HT-29 (cell line): ENCODE measurements around the gene TCF20. TPM values are rescaled to one million over a fixed set of nuclear protein-coding genes. Genes with fewer than 3 reads are reported as not detected.

Experiments used
- DNase-seq: peaks from one replicate; pipeline ENCODE4 v3.0.0-alpha.2; 2015; ENCODE audit warnings: low spot score
- total RNA-seq: library from RNA; depleted of rRNA; stranded (reverse); fragments of >200 nt; shearing (Covaris generic); gene quantifications from 2 replicates; pipeline ENCODE4 v1.2.3, GENCODE V29; 2014

The TCF20 gene
- total RNA-seq, 1 experiment from 2014 or later, result 48.3 TPM

DNA sequence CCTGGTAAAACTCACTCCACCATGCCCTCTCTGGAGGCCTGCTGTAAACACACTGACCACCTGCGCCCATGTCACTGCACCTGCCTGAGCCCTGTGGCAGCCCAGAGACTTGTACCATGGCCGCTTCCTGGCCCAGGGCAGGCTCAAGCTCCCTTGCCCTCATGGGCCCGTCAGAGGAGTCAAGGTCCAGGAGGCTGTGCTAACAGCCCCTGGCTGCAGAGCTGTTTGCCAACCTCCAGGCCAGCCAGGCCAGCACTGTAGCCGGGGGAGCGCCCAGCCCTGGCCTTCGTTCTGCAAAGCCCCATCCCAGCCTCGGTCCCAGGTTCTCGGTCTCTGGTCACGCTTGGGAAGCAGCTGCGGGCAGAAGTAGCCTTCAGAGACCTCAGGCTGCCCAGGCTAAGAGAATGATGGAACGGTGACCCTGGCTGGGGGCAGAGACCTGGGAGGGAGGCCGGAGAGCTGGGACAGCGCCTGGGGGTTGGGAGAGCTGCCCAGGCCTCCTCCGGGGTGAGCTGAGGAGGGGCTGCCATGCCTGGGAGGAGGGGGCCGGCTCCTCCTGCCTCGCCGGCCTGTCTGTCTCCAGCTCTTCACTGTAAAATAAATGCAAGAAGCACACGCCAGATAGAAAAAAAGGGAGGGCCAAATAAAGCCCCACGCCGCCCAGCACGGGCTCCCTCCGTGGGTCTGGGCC, 11.9 kb upstream of the TCF20 start:
- DNase-seq, result no peak

DNA sequence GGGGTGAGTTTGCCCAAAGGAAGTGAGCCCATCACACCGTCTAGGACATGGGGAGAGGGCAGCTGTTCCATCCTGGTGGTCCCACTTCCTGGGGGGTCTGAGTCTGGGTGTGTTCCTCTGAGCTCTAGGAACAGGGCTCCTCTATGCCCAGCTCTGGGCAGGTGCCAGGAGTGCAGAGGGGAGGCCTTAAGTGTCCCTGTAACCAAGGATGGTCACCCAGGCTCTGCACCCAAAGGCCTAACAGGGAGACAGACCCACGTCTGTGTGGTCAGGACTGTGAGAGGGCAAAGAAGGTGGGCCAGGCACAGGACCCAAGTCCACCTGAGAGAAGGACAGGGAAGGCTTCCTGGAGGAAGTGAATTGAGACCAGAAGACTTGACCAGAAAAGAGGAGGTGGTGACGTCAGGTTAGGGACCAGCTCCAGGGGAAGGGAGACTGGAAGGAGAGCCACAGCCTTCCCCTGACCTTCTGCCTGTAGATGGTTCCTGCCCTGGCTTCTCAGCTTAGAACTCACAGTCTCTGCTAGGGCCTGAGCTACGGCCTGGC, 11.3 kb upstream of the TCF20 start:
- DNase-seq, result no peak

DNA sequence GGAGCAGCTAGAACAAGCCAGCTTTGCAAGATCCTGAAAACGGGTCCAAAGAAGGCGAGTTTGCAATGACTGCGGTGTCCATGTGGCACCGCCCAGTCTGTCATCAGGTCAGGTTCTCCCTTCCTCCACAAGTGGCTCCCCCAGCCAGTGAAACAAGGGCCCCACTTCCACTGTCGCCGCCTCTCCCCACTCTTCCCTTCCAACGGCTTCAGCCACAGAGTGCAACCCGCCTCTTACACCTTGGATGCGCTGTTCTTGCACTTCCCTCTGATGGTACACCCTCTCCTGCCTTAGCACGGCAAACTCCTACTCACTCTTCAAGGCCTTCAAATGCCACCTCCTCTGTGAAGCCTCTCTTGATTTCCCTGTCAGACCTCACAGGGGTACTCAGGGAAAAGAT, 10.8 kb upstream of the TCF20 start:
- no peak for DNase-seq

DNA sequence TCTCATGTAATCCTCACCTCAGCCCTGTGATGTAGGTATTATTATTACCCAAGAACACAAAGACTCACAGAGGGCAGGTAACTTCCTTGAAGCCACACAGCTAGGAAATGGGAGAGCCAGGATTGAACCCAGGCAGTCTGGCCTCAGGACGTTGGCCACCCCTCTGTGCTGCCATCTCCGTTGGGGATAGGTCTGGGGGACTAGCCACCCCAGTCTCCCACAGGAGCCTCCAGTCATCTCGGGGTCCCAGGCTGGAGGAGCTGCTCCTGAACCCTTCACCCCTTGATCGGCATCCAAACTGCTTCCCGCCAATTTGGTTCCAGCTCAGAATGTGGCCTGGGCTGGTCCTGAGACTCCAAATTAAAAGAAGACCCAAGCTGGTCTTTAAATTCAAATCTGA, 10.4 kb upstream of the TCF20 start:
- DNase-seq, result no peak

DNA sequence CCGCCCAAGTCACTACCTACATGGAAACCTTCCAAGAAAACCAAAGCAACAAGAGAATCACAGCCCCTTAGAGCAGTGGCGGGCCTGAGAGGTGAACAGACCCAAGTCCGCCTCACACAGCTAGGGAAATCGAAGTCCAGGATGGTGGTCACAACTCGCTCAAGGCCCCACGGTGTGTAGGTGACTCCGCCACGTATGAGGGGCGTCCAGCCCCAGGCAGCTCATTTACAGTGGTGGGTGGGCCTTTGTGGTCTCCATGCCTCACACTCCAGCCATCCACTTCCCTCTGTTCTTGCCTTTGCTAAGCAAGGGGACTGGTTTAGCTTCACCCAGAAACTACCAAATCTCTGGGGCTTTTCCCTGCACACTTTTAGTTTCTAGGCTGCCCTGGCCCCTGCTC, 9.7 kb upstream of the TCF20 start:
- no peak for DNase-seq

DNA sequence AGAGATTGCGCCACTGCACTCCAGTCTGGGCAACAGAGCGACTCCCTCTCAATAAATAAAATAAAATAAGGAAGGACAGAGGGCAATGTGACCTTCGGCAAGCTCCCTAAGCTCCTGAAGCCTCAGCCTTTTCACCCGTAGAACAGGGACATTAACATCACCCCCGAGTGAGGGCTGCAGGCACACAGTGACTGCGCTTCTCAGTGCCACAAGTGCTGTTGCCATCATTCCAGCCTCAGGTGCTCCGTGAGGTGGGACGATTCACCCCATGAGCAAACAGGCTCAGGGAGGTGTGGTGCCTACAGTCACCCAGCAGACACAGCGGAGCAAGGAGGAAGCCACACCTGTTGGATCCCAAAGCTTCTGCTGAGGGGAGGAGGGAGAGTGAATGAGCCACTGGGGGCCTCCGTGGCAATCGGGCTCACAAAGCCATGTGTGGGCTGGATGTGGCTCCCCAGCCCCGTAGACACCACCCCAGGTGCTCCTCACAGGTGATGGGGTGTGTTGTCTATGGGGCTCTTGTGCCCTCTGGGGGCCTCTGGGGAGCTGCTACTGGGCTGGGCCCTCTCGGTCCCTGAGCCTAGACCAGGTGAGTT, 9.1 kb upstream of the TCF20 start:
- DNase-seq, result no peak

DNA sequence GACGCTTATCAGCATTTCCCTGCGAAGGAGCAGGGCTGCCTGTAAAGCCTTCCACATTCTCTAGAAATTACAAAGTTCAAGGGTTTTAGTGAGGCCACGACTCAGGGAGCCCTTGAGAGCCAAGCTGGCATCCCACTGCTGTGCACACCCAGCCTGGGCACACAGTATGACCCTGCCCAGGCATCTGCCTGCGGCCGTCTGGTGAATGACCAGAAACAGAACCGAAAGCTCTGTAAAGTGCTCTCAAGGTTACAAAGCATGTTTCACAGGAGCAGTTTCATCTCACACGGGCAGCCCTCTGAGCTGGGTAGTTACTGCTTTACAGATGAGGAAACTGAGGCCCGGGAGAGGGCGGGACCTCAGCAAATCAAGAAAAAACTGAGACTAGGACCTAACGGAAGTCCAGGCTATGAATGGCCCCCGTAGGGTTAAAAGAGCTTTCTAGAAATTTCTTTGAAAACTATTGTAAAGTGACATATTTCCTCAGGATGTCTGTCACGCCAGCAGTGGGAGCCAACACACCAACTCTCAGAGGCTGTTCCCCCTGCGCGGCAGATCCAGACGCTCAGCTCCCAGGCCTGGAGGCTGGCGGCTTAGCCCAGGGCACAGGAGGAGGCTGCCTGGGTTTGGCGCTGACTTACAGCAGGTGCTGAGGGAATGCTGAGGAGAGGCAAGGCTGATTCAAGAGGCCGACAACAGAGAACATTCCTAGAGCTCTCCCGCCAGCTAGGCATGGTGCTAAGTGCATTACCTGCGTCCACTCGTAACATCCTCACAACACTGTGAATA, 7.7 kb upstream of the TCF20 start:
- peak; percentile 61 for DNase-seq

DNA sequence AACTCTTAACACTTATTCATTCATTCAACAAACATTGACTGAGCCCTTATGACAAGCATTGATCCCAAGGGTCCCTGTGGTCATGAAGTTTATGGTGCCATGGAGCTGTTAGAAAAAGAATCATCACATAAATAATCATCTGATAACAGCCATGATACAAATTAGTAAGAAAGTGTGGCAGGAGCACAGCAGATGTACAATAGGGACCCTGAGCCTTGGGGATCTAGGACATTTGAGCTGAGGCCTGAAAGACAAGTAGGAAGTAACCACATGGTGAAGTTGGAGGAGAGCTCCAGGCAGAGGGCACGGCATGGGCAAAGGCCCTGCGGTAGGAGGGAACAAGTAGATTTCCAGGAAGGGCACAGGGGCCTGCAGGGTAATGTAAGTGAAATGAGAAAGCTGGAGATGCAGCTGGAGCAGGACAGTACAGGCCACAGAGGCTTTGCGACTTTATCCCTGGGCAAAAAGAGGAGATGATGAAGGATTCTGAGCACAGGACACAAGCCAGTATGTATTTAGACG, 6.8 kb upstream of the TCF20 start:
- DNase-seq, result no peak

DNA sequence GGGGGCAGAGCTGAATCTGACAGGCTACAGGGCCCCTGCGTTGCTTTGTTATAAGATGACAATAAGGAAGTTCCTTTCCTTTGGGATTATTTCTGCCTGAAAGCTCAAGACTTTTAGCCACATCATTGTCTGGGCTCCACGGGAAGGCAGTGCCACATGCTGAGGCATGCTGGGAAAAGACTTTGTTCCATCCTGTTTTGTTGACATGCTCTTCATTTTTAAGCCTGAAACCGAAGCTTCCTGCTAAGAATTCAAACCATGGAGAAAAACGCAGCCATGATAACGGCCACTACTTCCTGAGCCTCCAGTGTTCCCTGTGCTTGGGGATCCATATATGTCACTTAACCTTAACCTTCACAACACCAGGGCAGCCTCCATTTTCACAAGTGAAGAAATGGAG, 5.5 kb upstream of the TCF20 start:
- no peak for DNase-seq

DNA sequence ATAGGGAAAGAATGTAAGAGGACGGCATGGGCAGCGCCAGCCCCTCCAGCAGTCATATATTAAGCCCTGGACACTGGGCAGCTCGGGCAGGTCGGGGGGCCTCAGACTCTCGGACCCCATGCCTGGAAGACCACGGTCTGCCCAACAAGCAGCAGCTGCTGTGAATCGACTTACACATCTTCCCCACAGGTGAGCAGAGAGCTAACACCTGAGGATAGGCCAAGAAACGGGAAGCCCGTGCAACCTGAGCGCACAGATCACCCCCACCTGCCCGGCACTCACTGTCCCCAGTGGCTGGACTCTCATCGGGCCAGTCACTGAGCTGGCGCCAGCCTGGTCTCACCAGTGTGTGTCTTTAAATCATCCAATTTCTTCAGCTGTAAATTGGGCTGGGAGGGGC, 4.7 kb upstream of the TCF20 start:
- DNase-seq, result no peak

DNA sequence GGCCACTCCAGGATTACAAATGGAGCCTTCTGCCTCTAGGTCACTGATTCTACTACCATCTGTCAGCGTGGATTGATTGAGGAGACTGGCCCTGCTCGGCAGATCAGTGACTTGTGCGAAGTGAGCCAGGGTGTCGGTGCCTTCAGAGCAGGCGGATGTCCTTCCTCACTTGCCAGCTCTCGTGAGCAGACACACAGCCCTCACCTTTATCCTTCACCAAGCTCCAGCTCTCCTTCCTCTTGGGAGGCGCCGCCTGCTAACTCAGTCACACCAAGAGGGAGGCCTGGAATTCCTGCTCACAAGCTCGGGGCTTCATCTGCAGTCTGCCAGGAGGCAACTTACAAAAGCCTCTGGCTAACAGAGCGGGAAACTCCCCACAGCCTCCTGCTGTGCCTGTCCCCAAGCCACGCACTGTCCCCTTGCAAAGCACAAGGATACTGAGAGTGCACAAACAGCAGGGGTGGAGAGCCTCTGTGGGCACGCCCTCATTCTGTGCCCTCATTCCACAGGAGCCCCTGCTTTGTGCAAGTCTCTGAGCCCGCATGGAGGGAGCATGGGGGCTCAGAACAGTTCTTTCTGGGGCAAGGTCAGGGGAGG, 3.5 kb upstream of the TCF20 start:
- peak; percentile 25 for DNase-seq

DNA sequence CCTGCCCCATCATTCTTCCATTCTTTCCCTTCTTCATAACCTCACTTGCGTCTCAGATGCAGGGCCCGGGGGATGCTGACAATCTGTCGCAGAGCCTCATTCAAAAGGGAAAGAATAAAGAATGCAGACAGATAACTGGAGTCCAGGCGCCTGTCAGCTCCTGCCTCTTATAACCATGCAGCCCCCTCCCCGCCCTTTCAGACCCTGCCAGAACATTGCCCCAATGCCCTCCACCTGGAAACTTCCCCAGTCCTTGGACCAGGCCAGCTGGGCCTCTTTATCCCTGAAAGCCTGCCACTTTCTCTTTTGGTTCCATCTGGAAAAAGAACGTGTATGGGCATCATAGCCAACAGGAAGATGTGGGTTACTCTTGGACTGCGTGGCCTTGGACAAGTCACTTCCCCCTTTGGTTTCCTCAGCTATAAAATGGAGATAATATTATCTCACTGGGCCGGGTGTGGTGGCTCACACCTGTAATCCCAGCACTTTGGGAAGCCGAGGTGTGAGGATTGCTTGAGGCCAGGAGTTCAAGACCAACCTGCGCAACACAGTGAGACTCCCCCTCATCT, 2.1 kb upstream of the TCF20 start:
- no peak for DNase-seq

DNA sequence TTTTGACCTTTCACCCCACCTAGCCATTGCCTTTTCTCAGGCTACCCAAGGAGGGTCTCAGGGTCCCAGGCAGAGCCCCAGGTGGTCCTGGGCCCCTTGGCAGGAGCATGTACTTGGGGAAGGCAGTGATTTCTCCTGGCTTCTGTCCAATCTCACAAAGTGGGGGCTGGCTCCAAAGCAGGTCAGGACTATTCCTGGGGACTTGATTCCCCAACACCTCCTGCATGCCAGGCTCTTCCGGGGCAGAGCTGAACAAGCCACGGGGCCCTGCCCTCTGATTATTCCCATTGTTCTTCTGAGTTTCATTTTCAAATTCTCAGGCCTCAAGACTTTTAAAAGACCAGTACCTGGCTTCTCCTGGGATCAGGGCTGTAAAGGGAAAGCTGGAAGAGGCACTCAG, 1.5 kb upstream of the TCF20 start:
- no peak for DNase-seq

DNA sequence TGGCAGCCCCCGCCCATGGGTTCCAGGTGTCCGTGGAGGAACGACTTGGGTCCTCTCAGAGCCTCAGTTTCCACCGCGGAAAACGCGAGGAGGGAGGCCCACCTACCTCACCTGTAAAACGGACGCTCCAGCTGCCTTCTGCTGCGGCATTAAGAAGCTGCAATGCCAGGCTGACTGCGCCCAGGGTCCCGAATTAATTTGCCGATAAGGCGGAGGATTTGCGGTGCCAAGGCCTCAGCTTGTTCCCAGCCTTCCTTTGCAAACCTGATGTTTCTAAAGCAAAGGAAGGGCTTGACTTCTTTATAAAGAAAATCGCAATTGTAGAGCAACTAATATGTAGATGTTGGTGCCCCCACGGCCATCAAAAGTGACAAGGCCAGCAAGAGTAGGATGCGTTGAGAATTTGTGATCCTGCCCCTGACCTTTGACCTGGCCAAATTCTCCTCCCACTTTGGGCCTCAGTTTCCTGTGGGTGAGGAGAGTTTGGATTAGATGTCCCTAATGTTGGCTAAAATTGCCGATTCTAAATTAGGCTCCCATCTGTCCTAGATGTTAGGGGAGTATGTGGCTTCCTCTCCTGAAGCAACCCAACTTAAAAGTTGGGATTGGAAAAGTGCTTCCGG, 849 bp upstream of the TCF20 start:
- no peak for DNase-seq

DNA sequence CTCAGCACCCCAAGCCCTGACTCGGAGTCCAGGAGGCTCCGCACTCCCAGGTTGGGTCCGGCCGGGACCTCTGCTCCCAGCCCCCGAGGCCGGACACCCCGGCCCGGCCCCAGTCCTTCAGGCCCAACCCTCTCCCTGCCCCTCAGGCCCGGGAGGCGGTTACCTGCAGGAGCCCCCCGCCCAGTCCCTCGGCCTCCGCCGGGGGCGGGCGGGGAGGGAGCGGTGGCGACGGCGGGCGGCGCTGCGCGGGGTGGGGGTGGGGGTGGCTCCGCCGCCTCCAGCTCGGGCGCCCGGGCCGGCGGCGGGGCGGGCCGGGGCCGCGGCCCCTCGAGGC, 310 bp downstream of the TCF20 start:
- no peak for DNase-seq

DNA sequence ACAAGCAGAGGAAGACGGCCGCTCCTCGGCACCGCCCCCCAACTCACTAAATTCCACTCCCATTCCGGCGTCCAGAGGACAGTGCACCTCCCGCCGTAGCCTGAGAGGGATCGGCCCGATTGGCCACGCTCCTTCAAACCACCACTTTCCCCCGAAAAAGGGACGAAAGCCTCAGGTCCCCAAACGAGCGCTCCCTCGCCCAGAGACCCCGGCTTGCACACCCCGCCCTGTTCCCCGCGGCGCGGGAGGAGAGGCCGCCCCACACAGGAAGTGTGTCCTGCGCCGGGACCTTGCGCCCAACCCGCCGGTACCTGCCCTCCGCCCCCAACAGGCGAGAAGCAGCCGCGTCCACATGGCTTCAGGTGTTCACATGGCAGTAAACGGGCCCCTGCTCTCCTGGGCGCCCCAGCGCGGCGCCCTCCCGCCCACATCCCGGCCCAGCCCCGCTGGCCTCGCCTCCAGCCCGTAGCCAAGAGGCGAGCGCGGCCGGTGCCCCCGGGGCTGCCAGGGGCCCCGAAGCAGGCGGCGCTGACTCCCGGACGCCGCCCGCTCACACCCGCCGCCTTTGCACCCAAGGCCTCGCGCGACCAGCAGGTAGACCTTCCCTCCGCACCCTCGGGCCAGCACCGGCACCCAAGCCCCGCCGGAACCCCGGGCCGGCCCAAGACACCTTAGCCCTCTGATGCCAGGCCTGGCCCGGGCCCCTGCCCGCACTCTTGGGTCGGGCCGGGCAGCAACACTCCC, 849 bp downstream of the TCF20 start:
- DNase-seq, result peak; percentile 65

DNA sequence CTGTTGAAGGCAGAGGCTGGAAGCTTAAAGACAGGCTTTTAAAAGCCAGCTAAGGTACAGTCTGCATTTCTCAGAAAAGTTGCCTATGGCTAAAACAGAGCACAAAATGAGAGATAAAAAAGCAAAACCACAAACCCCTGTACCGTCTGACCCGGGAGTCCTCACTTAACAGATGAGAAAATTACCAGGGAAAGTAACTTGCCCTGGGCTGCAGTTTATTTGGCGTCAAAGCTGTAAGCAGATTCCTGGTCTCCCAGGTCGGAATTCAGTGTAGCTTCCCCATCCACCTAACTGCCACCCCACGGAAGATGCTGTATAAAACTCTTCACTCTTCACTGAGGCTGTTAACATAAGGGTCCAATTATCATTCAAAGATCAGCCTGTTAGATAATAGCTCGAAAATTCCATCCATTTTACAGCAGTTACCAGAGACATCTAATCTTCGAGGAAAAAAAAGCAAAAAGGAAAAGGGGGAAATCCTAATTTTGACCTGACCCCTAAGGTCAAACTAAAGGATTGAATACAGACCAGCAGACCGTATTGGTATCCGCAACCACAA, 1.5 kb downstream of the TCF20 start:
- no peak for DNase-seq

DNA sequence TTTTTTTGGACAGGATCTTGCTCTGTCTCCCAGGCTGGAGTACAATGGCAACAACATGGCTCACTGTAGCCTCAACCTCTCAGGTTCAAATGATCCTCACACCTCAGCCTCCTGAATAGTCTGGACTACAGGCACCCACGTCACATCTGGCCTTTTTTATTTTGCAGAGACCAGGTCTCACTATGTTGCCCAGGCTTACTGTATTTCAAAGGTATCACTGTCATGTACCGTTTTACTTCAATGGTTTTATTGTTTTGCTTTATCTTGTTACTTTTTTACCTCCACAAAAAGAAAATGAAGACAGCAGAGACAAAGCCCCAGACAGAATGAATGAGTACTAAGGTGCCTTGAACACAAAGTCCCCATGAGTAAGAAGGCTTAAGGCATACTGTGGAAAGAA, 5.1 kb downstream of the TCF20 start:
- no peak for DNase-seq

DNA sequence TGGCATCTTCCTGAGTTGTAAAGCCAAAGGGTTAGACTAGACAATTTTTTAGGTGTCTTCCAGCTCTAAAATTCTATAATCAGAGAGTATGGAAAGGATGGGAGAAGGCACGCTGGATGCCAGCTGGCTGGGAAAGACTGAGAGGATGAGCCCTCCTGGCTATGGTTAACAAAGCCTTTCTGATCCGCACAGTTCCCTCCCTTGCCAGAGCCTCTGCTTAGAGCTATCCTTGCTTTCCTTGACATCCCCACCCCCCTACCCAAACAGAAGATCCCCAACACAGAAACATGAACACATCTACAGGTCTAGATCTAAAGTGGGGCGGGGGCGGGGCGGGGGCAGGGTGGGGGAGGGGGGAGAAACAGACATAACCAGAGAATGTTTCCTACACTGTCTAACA, 6.5 kb downstream of the TCF20 start:
- DNase-seq, result no peak

DNA sequence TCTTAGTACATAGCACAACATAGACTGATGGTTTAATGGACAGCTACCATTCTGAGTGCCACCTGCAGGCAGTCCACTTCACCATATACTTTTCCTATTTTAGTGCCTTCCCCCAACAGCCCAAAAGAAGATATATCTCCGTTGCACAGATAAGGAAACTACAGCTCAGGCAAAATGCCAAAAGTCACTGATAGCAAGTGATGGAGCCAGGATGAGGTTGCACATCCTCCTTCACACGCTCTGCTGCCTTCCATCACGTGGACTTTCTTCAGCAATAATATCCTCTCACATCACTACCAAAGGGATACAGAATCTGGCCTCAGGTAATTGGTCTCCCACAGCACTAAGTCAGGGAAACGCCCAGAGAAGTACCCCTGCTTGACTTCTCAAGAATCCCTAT, 7.5 kb downstream of the TCF20 start:
- DNase-seq, result no peak
